GM10266 (cell line): ENCODE measurements around the gene RASAL2.

ENCODE experiments used
- DNase-seq: peaks from one replicate; pipeline ENCODE4 v3.0.0; 2012; ENCODE audit errors: extremely low spot score
- TF ChIP-seq, protein P1 (sequence below): IDR thresholded peaks from 2 replicates; pipeline ENCODE4 v1.5.1; 2012; ENCODE audit warnings: mild to moderate bottlenecking, low read depth; ENCODE audit not compliant: control insufficient read depth, insufficient read depth; ENCODE audit errors: missing control alignments

Gene RASAL2

DNA sequence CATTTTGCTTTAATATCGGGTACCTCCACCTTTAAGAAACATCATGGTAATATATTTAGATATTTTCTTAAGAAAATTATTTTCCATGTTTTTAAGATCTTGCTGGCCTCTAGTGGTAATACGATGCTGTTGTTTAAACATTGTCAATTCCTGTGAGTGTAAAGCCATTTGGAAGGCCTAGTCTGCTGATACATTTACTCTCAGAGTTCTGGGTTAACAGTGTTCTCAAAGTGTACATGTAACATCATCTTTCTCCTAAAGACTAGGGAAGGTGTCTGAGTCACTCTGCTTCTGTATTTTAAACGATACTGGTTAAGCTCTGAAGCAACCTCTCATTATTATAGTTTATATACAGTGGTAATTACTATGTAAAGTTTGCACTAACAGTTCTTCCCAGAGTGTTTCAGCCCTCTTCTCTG is 189.1 kb downstream of the RASAL2 start:
- TF ChIP-seq, protein P1, sequence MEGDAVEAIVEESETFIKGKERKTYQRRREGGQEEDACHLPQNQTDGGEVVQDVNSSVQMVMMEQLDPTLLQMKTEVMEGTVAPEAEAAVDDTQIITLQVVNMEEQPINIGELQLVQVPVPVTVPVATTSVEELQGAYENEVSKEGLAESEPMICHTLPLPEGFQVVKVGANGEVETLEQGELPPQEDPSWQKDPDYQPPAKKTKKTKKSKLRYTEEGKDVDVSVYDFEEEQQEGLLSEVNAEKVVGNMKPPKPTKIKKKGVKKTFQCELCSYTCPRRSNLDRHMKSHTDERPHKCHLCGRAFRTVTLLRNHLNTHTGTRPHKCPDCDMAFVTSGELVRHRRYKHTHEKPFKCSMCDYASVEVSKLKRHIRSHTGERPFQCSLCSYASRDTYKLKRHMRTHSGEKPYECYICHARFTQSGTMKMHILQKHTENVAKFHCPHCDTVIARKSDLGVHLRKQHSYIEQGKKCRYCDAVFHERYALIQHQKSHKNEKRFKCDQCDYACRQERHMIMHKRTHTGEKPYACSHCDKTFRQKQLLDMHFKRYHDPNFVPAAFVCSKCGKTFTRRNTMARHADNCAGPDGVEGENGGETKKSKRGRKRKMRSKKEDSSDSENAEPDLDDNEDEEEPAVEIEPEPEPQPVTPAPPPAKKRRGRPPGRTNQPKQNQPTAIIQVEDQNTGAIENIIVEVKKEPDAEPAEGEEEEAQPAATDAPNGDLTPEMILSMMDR, result peak; percentile 15
- DNase-seq, result no peak

DNA sequence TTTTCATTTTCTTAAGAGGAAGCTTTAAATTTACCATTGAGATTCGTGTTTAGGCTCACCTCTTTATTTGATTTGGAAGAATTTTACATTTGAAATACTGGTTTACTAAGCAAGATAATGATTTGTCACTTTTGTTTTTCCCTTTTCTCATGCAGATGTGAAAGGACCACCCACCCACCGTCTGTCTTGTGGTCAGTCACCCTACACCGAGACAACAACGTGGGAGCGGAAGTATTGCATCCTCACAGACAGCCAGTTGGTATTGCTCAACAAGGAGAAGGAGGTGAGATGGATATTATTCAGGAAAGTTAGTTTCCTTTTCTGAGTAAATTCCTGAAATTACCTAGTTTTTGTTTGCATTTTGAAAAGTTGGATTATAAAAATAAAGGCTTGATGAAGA is 189.5 kb downstream of the RASAL2 start:
- DNase-seq, result no peak
- TF ChIP-seq, protein P1, result no peak

DNA sequence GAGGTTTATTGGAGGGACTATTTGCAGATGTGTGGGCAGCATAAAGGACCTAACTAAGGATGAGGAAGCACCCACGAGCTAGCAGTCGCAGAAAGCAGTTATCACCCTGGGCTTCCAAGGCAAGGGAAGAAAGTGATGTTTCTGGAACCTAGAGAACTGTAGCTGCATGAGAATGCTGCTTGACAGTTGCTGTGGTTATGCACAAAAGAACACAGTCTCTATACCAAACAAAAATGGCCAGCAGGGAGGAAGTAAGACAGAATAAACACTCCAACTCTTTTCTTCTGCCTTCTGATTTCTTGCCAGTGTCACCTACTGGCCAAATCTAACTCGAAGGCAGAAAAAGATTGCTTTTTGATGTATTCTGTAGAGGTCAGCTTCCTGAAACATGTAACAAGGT is 190.2 kb downstream of the RASAL2 start:
- TF ChIP-seq, protein P1, result no peak
- no peak for DNase-seq

DNA sequence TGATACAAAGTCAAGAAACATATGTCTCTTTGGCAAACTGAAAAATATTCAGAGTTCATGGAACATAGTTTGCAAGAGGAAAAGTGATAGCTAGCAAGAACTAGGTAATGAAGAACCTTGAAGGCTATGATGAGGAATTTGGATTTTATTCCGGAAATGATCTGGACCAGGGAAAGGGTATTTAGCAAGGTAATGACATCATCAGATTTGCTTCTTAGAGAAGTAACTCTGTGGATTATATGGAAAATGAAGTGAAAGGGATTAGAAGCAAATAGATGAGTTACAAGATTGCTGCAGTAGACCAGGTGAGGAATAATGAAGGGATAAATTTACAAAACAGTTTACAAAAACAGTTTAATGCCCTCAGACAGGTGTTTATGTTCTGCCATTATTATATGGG is 197.3 kb downstream of the RASAL2 start:
- no peak for DNase-seq
- TF ChIP-seq, protein P1, result no peak

DNA sequence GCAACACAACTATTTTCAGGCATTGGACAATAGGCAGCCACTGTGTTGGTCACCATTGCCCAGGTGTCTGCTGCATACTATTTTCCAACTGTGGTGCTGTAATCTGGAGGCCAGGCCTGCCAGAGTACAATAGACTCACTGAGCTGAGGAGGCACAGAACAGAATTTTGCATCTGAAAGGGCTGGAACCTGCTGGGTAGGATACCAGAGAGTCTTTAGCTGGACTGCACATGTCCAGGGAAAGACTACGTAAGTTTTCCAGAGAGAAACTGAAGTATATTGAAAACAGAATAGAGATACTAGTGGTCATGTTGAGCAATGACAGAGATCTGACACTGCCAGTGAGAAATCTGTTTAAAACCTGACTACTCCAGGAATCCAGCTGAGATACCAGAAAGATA is 200.8 kb downstream of the RASAL2 start:
- TF ChIP-seq, protein P1, result no peak
- DNase-seq, result no peak

DNA sequence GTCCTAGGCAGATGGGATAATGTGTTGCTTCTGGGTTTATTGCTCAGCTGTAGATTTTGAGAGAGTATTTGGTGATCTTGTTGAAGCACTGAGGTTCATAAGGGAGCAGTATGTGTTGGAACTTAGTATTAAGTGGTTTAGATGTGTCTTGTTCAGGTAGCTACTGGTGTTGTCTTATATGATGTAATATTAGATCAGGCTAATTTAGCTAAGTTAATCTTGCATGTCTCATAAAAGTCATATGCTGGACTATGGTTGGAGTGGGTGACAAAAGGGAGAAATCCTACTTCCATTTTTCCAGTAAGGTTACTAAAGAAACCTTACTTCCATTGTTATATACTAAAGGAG is 206.4 kb downstream of the RASAL2 start:
- TF ChIP-seq, protein P1, result no peak

DNA sequence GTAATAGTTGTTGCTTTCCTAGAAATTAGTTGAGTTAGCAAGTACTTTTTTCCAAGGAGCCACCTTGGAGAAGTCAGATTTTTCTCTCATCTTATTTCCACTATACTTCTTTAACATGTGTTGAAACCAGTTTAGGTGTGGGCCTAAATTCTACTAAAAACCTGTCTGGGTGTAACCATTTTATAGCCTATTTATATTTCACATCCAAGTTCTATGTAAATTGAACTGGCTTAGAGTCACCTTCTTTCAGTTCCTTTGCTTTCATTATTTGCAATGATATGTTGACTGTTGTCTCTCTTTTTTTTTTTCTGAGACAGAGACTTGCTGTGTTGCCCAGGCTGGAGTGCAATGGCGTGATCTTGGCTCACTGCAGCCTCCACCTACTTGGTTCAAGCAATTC is 207.2 kb downstream of the RASAL2 start:
- DNase-seq, result no peak
- TF ChIP-seq, protein P1, result no peak

More for the DNA sequence above, 206.4 kb downstream of the RASAL2 start:
- DNase-seq, result no peak
